Upper lobe of right lung (tissue), 1 donor: Measurements from ENCODE around the gene CCDC185. TPM values are rescaled to one million over a fixed set of nuclear protein-coding genes. Genes with fewer than 3 reads are reported as not detected.

Experiments used
- ATAC-seq: fragments of 200-7000 bp; cut with Tn5 transposase; one replicate; pipeline ENCODE4 v1.9.1; 2020; ENCODE audit warnings: mild to moderate bottlenecking, moderate library complexity
- DNase-seq: peaks from one replicate; pipeline ENCODE4 v3.0.0-alpha.2; 2020
- H3K27ac ChIP-seq: fragments of 200-600 bp; one replicate; pipeline ENCODE4 v1.8.0; 2022
- H3K27me3 ChIP-seq: fragments of 200-600 bp; one replicate; pipeline ENCODE4 v1.8.0; 2022; ENCODE audit warnings: mild to moderate bottlenecking
- H3K36me3 ChIP-seq: fragments of 200-600 bp; one replicate; pipeline ENCODE4 v1.8.0; 2022
- H3K4me1 ChIP-seq: fragments of 200-600 bp; one replicate; pipeline ENCODE4 v1.8.0; 2022
- H3K4me3 ChIP-seq: fragments of 200-600 bp; one replicate; pipeline ENCODE4 v1.8.0; 2022; ENCODE audit warnings: mild to moderate bottlenecking
- H3K9me3 ChIP-seq: fragments of 200-600 bp; one replicate; pipeline ENCODE4 v1.8.0; 2022
- CTCF ChIP-seq: fragments of 200-600 bp; IDR thresholded peaks from one replicate; pipeline ENCODE4 v1.8.0; 2022; ENCODE audit warnings: antibody characterized with exemption
- intact Hi-C: fragments of 100-400 bp; cut with DNase I; formaldehyde crosslinking; loops from one replicate; pipeline ENCODE4 v1.11.0; 2022
- total RNA-seq: library from RNA; stranded (reverse); fragmentation: NEBNext Ultra II Directional; extraction: Animal tissue kit (Norgen Biotek cat#: 25700); gene quantifications from one replicate; pipeline ENCODE4 v1.2.1, GENCODE V29; 2021
- donor health status: DM: no; HTN: yes; CAD: no; lungs with severe emphysema.

Gene CCDC185
- total RNA-seq, 1 donor from 2014 or later: not detected

GRCh38 chr1:223444411-223444810, 51.2 kb downstream of the CCDC185 start:
- Histone ChIP-seq H3K27ac (no peak overlapping the region), H3K9me3 (no peaks in the 10 kb centered on the region), H3K4me1 (no peaks in the 10 kb centered on the region), H3K36me3 (no peaks in the 10 kb centered on the region), H3K4me3 (no peak overlapping the region), H3K27me3 (no peaks in the 10 kb centered on the region)
- no peak for ATAC-seq
- no peak for DNase-seq
- no peak for TF ChIP-seq CTCF
- intact Hi-C loops: no loop called here

Other genes starting within 250 kb of the CCDC185 start
- gene SUSD4, start 29.2 kb upstream of the CCDC185 start, total RNA-seq: 2.2 TPM